HG02973 (cell line): ENCODE data around the gene TTC6.

Experiments
- ATAC-seq: cut with Tn5 transposase; IDR thresholded peaks from one replicate; pipeline ENCODE4 v1.9.1; 2021; ENCODE audit warnings: moderate library complexity; ENCODE audit not compliant: unreplicated experiment

The TTC6 gene

GRCh38 chr14:37595809-37596621 lies 586 bp downstream of the TTC6 start:
- ATAC-seq: peak; percentile 80

- no peak for ATAC-seq
Measured at GRCh38 chr14:37596790-37597472, 1.5 kb downstream of the TTC6 start.

GRCh38 chr14:37597538-37597913 lies 2.1 kb downstream of the TTC6 start:
- ATAC-seq: no peak

GRCh38 chr14:37597914-37598746 lies 2.7 kb downstream of the TTC6 start:
- no peak for ATAC-seq

GRCh38 chr14:37598747-37599506 lies 3.5 kb downstream of the TTC6 start:
- no peak for ATAC-seq

GRCh38 chr14:37599507-37600368 lies 4.3 kb downstream of the TTC6 start:
- no peak for ATAC-seq

GRCh38 chr14:37600880-37601741 lies 5.7 kb downstream of the TTC6 start:
- ATAC-seq: no peak

- ATAC-seq: no peak
Measured at GRCh38 chr14:37601865-37602264, 6.4 kb downstream of the TTC6 start.

GRCh38 chr14:37602605-37603453 lies 7.4 kb downstream of the TTC6 start:
- ATAC-seq: no peak

GRCh38 chr14:37603688-37604251 lies 8.3 kb downstream of the TTC6 start:
- no peak for ATAC-seq

GRCh38 chr14:37606678-37607077 lies 11.2 kb downstream of the TTC6 start:
- no peak for ATAC-seq

GRCh38 chr14:37608649-37609048 lies 13.2 kb downstream of the TTC6 start:
- ATAC-seq: no peak

- ATAC-seq: no peak
Measured at GRCh38 chr14:37610945-37611523, 15.6 kb downstream of the TTC6 start.

- no peak for ATAC-seq
Measured at GRCh38 chr14:37615582-37616289, 20.3 kb downstream of the TTC6 start.

- ATAC-seq: no peak
Measured at GRCh38 chr14:37616853-37617252, 21.4 kb downstream of the TTC6 start.

GRCh38 chr14:37617864-37618365 lies 22.5 kb downstream of the TTC6 start:
- ATAC-seq: no peak
